GM10266 (cell line): ENCODE results near the gene NXPH3.

Experiments used
- DNase-seq: peaks from one replicate; pipeline ENCODE4 v3.0.0; 2012; ENCODE audit errors: extremely low spot score
- CTCF ChIP-seq: IDR thresholded peaks from 2 replicates; pipeline ENCODE4 v1.5.1; 2012; ENCODE audit warnings: mild to moderate bottlenecking, low read depth; ENCODE audit not compliant: control insufficient read depth, insufficient read depth; ENCODE audit errors: missing control alignments

NXPH3 gene

DNA sequence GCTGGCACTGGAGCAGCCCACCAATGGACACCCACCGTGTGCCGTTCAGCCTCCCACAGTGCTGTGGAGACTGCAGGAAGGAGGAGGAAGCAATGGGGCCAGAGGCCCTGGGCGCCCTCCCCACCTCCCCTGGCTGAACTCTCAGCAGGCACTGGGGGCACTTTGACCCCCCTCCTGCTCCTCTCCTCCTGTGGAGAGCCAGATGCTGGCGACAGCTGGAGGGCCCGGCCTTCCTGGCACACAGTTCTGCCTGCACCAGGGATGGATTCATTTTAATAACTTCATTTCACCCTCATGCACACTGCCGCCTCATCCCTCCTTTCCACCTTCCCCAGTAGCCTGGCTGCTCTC is 6.0 kb downstream of the NXPH3 start:
- no peak for TF ChIP-seq CTCF

DNA sequence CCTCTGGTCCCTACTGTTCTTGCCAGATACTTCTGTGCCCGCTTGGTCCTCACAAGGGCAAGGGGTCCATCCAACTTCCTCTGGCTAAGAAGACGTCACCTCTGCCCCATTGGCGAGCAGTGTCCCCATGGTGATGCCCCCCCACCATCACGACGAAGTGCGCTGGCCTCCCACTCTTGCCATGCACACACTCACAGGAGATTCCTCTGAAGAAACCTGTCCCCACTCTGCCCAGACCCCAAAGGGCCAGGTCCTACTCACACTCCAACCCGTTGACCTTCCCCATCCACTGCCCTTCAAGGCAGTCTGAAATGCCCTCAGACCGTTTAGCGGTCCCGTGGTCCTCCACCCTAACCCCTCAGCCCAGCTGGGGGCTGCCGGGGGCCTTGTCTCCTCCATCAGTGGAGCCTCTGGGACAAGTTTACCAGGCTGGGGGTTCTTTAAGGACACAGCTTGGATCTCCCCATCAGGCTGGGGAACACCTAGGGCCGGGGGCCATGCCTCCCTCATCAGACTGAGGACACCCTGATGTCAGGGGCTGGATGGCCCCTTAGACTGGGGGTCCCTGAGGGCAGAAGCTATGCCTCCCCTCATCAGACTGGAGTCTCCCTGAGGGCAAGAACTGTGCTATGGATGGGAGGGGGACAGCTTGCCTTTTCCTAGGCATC is 6.5 kb downstream of the NXPH3 start:
- DNase-seq: no peak
- TF ChIP-seq CTCF: no peak

More for the DNA sequence above, 6.0 kb downstream of the NXPH3 start:
- DNase-seq: no peak

GRCh38 chr17:49582789-49583188 is 7.1 kb downstream of the NXPH3 start:
- DNase-seq: no peak
- no peak for TF ChIP-seq CTCF

DNA sequence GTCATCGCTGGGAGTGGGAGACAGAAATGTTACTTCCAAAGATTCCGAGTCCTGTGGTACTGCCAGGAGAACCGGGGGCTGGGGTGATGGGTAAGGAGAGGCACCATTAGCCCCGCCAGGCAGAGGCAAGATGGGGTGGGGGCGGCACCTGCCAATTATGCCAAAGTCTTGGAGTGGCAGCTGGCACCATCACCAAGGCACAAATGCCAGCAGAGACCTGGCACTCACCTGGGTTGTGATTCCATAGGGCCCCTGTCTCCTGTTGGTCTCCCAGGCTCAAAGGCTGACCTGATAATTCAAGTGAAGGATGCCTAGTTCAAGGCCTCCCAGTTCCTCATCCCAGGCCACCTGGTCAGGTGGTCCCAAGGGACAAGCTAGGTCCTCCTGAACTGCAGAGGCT is 7.6 kb downstream of the NXPH3 start:
- TF ChIP-seq CTCF: no peak
- DNase-seq: no peak

- no peak for DNase-seq
- TF ChIP-seq CTCF: no peak
Measured at GRCh38 chr17:49583889-49584288, 8.2 kb downstream of the NXPH3 start.

GRCh38 chr17:49585422-49586027 is 9.9 kb downstream of the NXPH3 start:
- TF ChIP-seq CTCF: no peak
- no peak for DNase-seq

DNA sequence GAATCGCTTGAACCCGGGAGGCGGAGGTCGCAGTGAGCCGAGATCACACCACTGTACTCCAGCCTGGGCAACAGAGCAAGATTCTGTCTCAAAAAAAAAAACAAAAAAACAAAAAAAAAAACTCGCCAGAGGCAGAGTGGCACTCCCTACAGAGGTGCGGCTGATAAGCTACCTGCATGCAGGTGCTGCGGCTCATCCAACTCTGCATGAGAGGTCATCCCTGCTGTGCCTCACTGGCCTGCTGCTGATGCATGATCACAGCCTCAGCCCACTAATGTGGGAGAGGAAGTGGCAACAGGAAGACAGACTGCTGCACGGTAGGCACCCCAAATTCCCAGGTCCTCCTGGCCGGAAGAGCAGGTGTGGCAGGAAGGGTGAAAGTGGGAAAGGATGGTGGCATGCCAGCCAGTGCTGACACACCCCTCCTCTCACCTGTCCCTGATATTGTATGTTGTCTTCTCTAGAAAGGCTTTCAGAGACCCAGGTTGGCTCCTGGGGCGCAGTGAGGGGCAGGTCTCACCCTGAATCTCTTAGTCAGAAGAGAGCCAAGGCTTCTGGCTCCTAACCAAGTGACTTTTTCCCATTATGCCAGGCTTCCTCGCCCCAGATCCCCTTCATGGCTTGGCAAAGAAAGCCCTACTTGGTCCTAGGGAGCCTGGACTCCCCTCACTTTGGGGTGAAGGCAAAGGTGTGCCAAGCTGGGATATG is 11.8 kb downstream of the NXPH3 start:
- no peak for DNase-seq
- no peak for TF ChIP-seq CTCF
